Measurements from ENCODE around the gene UST.
A peak's percentile ranks its signal among the peaks of the same experiment; 100 is the strongest.
"Not testable (repeated sequence)": the region's sequence is repeated elsewhere in the genome, so short reads cannot be mapped to it uniquely, and the experiment has no call there.

The UST gene

DNA sequence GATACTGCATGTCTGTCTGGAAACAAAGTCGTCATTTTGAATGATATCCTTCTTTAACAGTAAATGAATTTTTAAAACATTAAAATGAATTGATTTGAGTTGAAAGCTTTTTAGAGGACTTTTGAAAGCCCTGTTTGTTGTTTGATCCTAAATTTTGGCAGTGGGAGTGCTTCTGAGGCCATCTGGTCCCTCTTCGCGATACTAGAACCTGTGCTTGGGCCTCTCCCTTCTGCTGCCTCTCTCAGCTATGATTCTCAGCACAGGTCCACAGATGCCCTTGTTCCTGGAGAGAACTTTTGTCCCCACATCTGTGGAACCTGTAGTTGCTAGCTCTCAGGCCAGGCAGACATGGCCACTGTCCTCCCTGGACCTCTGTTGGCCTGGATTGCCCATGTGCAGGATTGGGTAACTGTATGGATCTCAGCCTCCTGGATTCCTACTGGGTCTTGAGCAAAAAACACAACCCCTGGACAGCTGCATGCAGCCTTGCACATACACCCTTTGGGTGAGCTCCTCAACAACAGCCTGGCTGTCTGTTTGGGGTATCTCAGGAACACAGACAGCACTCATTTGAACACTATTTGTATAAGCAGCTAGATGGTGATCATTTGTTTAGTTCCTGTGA lies 21.9 kb downstream of the UST start:
- DNase-seq: no peak

DNA sequence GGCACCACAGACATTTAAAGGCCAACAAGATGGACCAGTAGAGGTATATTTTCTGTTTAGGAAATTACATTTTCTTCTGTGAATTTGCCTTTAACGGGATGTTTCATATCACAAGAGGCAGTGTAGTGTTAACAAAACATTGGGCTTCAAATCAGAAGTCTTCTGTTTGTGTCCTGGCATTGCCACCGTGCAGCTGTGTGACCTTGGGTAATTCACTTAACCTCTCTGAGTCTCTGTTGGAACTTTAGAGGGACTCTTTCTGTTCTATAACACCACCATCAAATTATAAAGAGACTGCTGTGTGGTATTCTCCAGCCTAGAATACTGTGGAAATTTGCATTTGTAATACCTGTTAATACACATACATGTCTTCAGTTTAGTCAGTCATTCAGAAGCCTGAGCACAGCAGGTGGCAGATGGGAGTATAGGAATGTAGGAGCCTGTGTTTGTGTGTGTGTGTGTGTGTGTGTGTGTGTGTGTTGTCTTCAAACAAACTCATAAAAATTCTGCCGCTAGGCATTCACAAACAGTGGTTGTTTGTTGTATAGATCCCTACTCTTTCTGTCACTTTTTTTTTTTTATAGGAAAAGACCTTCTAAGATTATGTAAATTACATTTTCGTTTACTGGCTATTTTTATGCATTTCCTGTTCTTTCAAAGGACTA lies 22.6 kb downstream of the UST start:
- DNase-seq: no peak

DNA sequence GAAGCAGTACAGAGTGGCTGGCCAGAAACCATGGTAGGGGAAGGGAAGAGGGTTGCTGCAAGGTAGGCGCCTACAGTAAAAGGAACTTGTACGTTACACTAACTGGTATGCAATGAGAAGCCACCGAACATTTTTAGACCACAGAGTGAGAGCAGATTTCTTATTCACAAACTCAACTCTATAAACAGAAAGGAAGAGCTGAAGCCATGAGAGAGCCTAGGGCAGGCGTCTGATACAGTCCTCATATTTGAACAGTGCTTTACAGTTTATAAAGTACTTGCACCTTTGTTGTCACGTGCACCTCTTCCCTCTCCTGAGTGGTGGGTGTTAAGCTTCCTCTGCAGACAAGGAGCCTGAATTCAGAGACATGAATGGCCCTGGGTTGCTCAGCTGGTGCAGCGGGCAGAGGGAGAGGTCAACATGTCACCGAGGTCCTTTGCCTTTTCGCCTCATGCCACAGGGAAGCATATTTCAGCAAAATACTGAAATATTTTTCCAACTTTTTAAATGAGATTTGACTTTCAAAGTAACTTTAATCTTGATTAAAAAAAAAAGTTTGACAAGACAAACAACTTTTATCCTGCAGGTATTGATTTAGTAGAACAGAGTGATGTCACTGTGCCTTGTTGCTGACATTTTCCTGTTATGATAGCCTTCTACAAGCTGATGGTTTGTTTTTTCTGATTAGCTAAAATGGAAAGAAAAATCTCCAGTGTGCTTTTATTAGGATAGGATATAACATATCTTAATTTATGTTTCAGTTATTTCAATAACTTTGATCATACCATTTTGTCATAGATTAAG lies 23.8 kb downstream of the UST start:
- peak; percentile 45 for DNase-seq

DNA sequence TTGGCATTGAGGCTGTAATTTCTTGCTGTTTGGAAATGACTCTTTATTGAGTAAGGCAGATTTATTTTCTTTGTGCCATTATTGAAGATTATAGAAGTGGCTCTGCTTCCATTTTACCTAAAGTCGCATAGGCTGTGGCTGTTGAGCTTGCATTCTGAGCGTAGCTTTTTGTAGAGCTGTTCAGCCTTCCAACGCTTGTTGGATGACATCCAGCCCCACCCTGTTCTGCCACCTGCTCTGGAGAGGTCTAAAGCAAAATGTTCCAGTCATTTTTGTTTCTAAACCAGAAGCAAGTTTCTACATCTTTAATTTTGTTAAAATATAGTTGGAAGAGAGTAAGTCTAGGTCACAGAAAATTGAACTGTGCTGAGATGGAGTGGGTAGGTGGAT lies 24.4 kb downstream of the UST start:
- no peak for DNase-seq

DNA sequence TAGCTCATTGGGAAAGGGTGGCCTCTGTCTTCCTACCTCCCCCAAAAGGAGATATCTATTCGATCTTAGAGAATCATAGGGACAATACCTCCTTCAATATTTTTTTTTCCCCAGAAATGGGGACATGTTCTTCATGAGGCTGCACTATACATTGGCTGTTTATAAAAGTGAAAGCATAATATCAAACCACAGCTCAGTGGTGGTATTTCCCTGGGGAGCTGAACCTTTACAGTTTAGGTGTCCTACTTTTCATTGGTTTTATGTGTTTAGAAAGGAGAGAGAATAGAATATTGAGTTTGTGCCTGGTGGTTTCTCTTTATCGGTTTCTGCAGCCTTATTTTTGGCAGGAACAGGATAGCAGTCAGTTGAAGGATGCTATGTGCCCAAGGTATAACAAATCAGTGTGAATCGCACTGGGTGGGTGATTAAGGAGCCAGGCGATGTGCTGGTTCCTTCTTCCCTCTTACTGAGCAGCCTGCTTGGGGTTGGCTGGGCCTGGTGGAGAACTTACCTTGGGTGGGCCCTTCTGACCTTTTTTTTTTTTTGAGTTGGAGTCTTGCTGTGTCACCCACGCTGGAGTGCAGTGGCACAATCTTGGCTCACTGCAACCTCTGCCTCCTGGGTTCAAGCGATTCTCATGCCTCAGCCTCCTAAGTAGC lies 25.2 kb downstream of the UST start:
- DNase-seq: no peak

DNA sequence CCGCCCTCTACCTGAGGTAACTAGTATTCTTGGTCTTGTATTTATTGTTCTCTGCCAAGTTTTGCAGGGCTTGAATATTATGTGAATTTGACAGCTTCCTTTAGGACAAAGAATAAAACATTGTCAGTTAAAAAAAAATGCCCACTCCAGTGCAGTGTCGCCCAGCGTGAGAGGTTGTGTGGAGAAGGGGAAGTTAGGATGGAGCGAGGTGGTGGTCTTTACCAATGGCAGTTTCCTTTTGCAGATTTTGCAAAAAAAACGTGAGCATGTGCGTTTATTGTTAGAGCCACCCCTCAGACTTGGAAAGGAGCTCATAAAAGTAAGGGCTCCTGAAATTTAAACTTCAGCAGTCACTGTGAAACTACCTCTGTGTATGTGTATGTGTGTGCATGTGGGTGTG lies 28.3 kb downstream of the UST start:
- peak; percentile 30 for DNase-seq

DNA sequence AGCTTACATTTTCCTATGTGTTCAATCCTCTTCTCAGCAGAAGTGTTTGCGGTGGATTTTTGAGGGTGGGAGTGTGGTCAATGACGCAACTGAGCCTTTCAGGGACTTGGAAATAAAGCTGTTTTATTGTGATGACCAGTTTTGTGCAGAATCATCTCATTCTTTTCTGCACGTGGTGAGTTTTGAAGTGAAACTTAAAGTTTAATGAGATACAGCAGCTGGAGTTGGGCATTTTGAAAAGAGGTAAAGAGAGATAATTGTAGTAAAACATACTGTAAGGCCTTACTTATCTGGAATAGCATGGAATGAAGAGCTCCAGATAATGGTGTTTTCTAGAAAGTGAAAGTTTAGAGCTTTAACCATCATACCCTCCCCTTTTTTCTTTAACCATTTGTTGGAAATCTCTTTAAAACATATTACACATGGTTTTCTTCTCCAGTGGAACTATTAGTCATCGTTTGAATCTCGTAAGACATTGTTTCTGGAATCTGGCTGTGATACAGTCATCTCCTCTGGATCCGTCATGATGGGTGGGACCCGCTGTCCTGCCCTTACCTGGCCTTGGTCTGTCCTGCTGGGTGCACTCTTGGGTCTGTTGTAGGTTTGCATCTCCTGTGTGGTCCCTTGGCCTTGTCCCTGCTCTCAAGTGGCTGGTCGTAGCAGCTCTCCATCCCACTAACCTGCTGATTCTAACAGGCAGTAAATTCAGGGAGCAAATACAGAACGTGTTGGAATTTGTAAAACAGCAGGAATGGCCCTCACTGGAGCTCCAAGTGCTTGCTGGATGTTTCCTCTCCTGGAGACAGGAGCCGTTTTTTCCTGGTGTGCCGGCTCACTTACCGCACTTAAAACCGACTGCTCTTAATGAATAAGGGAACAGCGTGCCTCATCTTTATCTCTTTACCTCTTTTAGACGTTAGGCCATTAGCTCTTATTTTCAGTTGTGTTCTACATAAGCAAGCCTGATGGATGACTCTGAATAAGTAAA lies 29.8 kb downstream of the UST start:
- peak; percentile 44 for DNase-seq

DNA sequence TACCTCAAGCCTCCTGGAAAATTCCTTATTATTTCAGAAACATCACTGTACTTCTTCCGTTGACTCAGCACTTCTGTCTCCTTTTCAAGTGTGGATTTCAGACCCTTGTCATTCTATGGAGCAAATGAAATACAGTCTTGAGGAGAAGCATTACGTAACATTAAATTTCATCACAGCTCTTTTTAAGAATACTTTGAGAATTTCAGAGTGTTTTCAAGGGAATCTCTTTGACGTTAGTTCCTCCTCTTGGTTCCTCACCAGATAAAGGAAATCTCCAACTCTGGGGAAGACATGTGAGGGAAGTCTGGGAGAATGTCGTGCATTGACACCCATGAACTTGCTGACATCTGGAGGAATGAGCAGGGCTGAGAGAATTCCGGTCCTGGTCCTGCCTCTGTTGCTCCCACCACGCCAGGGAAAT lies 32.3 kb downstream of the UST start:
- peak; percentile 35 for DNase-seq

DNA sequence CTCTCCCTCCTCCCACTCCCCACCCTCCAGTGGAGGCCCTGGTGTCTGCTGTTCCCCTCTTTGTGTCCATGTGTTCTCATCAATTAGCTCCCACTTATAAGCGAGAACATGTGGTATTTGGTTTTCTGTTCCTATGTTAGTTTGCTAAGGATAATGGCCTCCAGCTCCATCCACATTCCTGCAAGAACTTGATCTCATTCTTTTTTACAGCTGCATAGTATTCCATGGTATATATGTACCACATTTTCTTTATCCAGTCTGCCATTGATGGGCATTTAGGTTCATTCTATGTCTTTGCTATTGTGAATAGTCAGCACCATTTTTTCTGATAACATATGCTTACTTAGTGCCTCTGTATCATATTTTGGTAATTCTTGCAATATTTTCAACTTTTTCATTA lies 33.6 kb downstream of the UST start:
- not testable (repeated sequence) for DNase-seq

DNA sequence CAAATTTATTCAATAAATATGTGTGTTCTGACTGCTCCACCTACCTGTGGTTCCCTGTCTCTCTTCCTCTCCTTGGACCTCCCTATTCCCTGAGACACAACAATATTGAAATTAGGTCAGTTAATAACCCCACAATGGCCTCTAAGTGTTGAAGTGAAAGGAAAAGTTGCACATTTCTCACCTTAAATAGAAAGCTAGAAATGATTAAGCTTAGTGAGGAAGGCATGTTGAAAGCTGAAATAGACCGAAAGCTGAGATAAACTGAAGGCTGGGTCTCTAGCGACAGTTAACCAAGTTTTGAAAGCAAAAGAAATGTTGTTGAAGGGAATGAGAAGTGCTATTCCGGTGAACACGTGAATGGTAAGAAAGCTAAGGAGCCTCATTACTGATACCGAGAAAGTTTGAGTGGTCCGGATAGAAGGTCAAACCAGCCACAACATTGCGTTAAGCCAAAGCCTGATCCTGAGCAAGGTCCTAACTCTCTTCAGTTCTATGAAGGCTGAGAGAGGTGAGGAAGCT lies 34.1 kb downstream of the UST start:
- DNase-seq: no peak

DNA sequence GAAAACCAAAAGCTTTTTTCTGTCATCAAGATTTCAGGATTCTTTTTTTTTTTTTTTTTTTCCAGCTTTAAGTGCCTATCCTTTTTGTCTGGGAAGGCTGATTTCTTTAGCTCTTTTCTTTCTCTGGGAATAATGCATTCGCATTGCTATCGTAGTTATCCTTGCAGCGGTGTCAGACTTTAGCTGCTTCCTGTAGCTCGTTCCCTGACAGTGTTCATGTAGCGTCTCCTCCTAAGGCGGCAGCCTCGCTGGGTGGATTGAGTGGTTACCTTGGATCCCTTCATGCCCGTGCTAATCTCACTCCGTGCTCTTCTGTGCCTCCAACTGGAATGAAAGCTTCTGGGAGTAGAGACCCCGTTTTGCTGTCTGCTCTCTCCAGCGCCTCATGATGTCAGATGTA lies 43.1 kb downstream of the UST start:
- no peak for DNase-seq

DNA sequence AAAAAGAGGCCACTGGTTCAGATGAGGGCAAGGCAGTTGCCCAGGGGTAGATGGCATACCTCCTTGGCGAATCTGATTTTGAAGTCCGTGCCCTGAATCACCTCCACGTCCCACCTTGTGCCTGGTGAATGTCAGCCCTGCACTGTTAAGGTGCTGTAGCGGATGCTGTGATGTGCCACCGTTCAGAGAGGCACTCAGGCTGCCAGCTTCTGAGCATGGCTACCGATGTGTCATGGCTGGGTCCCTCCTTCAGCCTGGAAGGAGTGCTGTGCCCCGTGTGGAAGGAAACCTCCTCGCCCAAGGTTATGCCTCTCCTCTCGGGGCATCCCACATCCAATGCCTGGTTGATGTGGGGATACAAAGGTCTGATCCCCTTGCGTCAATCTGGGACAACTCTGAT lies 43.6 kb downstream of the UST start:
- DNase-seq: no peak

DNA sequence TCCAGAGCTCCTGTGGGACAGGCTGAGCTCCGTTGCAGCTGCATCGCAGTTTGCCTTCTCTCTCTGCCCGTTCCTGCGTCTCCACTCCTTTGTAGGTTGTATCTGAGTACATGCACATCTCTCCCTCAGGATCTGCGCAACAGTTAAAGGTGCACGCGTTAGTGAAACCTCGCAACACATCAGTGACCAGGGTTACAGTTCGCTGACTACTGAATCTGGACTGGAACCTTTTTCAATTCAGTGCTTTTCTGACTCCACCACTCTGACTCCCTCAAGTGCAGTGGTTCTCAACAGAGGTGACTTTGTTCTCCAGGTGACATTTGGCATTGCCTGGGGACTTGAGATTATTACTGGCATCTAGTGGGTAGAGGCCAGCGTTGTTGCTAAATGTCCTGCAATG lies 44.0 kb downstream of the UST start:
- no peak for DNase-seq

DNA sequence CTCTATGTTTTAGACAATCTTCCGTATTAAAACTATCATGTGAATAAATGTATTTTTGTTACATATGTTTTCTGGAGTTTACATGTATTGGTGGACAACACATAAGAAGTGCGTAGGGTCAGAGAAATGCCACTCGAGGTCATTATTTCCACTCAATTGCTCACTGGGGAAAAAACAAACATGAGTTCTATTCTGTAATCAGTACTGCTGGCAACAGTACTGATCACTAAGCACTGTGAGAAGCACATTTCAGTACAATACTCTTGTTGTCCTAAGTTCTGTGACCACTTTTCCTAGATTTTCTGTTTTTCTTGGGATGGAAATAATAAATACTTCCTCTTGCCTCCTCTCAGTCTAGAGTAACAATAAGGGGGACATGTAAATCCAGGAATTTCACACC lies 44.5 kb downstream of the UST start:
- no peak for DNase-seq

DNA sequence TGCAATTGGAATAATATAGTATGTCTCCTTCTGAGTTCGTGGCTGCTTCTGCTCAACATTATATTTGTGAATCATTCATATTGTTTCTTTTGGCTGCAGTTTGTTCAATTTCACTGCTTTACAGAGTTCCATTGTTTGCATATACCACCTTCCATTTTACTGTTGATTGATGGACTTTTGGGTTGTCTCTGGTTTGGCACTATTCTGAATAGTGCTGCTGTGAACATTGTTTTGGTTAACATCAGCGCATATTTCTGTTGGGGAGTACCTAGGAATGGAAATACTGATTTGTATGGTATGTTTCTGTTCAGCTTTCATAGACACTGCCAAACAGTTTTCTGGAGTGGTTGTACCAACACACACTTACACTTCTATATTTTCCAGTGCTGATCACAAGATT lies 46.9 kb downstream of the UST start:
- no peak for DNase-seq

DNA sequence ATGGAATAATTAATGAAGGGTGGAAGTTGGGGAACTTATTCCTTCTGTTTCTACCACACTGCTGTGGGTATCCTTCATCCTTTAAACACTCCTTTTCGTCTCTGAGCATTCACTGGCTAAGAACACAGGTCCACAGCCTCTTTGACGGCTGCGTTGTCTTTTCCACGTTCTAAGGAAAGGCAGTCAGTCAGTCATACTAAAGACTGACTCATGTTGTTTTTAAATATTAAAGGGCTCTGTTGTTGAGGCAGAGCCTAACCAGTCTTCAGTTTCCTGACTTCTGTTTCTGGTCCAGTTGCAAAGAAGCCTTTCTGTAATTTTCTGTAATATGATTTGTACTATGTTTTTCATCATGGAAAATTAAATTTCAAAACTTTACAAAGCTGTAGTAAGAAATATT lies 48.0 kb downstream of the UST start:
- no peak for DNase-seq

DNA sequence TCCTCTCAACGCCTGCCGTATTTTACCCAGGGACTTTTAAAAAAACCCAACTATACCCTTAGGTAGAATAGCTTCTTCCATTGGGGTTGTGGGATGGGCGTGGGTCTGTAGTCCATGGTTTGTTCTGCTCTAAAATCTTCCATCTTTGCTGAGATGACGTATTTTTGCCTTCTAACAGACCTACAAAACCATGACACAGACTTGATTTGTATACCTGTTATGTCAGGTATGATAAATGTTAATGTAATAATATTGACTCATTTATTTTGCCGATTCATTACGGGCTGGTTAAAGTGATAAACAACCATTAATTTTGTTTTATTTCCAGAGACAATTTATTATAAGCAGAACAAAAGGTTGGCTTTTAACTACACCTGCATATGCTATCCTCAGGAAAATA lies 48.7 kb downstream of the UST start:
- no peak for DNase-seq

DNA sequence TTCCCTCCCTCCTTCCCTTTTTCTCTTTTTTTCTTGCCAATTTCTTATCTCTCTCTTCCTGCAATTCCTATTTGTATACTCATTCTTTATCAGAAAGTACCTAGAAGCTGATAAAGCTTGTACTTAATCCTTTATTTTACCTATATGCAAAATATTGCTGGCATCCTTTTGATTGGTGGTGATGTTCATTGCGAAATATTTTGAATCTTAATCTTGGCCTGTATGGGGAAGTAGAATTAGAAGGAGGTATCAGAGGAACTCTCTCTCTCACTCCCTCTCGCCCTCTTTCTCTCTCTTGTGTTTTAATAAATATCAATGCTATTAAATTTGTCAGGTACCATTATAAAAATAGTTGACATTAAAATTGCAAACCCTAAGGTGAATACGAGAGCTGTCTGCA lies 52.8 kb downstream of the UST start:
- peak; percentile 16 for DNase-seq

DNA sequence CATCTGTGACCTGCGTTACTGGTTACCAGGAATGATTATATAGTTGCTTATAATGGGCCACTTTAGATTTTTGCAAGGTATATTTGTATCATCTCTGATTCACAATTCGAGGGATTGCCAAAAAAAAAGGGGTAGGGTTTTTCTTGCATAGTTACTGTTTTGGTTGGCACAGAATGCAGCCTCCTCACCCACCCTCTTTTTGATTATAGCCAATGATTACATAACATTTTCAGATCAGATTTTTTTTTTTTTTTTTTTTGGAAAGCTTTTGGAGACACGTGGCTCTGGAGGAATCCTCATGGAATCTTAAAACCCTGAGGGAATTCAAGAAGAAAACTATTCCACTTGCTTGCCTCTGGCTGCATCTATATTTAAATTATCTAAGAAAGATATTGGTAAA lies 53.7 kb downstream of the UST start:
- DNase-seq: no peak

DNA sequence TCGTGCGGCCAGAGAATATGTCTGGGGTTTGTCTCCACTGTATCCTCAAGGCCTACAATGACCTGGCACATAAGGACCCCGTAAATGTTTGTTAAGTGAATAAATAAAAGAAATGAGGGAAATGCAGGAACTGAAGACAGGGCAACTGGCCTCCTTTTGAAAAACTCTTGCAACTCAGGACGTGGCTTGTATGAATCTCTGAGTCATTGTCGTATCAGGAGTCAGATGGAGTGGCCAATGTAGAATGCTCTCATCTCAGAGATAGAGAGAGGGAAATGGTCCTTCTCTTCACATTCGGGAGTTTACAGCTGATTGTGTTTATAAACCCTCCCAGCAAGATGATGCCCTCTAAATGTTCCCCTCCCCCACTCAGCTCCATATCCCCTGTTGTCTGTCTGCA lies 57.1 kb downstream of the UST start:
- DNase-seq: no peak

DNA sequence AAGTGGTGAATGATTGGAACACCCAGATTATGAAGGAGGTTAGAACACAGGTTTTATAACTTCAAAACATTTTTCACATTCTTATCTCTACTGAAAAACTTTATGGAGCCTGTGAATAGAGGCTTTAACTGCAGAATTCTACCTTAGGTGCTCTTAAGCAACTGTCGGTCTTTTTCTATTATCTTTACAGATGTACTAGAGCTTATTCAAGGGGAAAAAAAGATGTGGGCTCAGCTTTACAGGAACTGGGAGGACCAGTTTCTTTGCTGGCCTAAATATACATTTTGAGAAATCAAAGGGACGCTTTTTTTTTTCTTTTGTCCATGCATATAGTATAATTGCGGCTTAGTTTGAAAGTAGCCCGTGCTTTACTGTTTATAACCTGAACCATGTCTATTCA lies 58.9 kb downstream of the UST start:
- no peak for DNase-seq

DNA sequence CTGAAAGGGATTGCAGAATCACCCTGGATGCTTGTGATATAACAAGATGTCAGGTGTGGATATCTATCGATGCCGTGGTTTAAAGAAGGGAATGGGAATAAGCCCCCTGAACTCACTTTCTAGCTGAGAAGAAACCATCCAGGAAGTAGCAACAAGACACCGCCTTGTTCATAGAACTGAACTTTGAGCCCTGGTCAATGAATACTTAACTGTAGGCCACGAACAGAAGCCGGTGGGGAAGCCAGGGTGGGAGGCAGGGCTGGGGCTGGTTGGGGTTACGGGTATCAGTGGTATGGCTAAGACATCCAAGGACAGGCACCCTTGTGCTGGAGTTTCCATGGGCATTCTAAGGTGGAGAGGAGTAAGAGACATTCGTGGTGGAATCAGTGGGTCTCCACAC lies 61.0 kb downstream of the UST start:
- DNase-seq: no peak

Measured in hematopoietic multipotent progenitor cell treated with erythropoietin and hydrocortisone succinate and interleukin-3 and kit ligand, for 4 days (in vitro differentiated cells).